WTC11 (cell line): ENCODE results near the gene RPEL1. TPM values are rescaled to one million over a fixed set of nuclear protein-coding genes. Genes with fewer than 3 reads are reported as not detected.
"Not testable (repeated sequence)": the region's sequence is repeated elsewhere in the genome, so short reads cannot be mapped to it uniquely, and the experiment has no call there.

Source experiments
- ATAC-seq: fragments of 200-7000 bp; cut with Tn5 transposase; 2 replicates; pipeline ENCODE4 v1.10.0; 2021; ENCODE audit warnings: mild to moderate bottlenecking, moderate library complexity
- Bru-seq: library from RNA; stranded (reverse); fragments of 400-500 nt; gene quantifications from one replicate; lab custom pipeline; 2021; lab: Mats Ljungman, UMichigan
- CTCF ChIA-PET: fragments of 300-600 bp; sonication (Branson Sonifier 250); formaldehyde crosslinking; loops from one replicate; lab custom pipeline; 2021; ENCODE audit warnings: antibody characterized with exemption; lab: Charles Lee
- POLR2A ChIA-PET: fragments of 350-600 bp; sonication (Branson Sonifier 250); formaldehyde crosslinking; loops from one replicate; lab custom pipeline; 2021; ENCODE audit warnings: antibody characterized with exemption; lab: Charles Lee
- DNase-seq: peaks from one replicate; pipeline ENCODE4 v3.0.0; 2021; ENCODE audit warnings: low spot score
- H3K27ac Mint-ChIP-seq: 2 replicates; pipeline ENCODE4 v1.8.0; 2021; ENCODE audit warnings: mixed read lengths
- H3K27me3 Mint-ChIP-seq: 2 replicates; pipeline ENCODE4 v1.8.0; 2021; ENCODE audit warnings: low read depth, mild to moderate bottlenecking, moderate library complexity, mixed read lengths
- H3K36me3 Mint-ChIP-seq: 2 replicates; pipeline ENCODE4 v1.8.0; 2021; ENCODE audit warnings: mixed read lengths
- H3K4me1 Mint-ChIP-seq: 2 replicates; pipeline ENCODE4 v1.8.0; 2022; ENCODE audit warnings: mixed read lengths
- H3K4me3 Mint-ChIP-seq: 2 replicates; pipeline ENCODE4 v1.8.0; 2021; ENCODE audit warnings: mild to moderate bottlenecking, moderate library complexity, mixed read lengths
- H3K9me3 Mint-ChIP-seq: 2 replicates; pipeline ENCODE4 v1.8.0; 2021; ENCODE audit warnings: mixed read lengths
- AR ChIP-seq: fragments of 250-450 bp; sonication (Bioruptor Pico); IDR thresholded peaks from 2 replicates; pipeline ENCODE4 v1.9.0; 2021; ENCODE audit warnings: mild to moderate bottlenecking
- ATF6 ChIP-seq: sonication (generic); formaldehyde crosslinking; IDR thresholded peaks from 2 replicates; pipeline ENCODE4 v1.8.1; 2023; ENCODE audit warnings: mild to moderate bottlenecking, missing genetic modification reagents
- EMX1 ChIP-seq: fragments of 250-450 bp; sonication (Bioruptor Pico); IDR thresholded peaks from 2 replicates; pipeline ENCODE4 v1.8.0; 2021; ENCODE audit warnings: mild to moderate bottlenecking
- FOXJ3 ChIP-seq: sonication (generic); formaldehyde crosslinking; IDR thresholded peaks from 2 replicates; pipeline ENCODE4 v1.9.0; 2021; ENCODE audit warnings: missing genetic modification reagents, mild to moderate bottlenecking, borderline replicate concordance
- FOXP1 ChIP-seq: sonication (generic); formaldehyde crosslinking; IDR thresholded peaks from 2 replicates; pipeline ENCODE4 v1.8.0; 2022; ENCODE audit warnings: missing genetic modification reagents, mild to moderate bottlenecking, moderate library complexity, borderline replicate concordance
- HMGA2 ChIP-seq: fragments of 250-450 bp; sonication (Bioruptor Pico); IDR thresholded peaks from 2 replicates; pipeline ENCODE4 v1.4.0; 2021; ENCODE audit warnings: mild to moderate bottlenecking, moderate library complexity
- KAT7 ChIP-seq: sonication (generic); formaldehyde crosslinking; IDR thresholded peaks from 2 replicates; pipeline ENCODE4 v1.8.1; 2023; ENCODE audit warnings: missing genetic modification reagents, mild to moderate bottlenecking, borderline replicate concordance
- MLX ChIP-seq: sonication (generic); formaldehyde crosslinking; IDR thresholded peaks from 2 replicates; pipeline ENCODE4 v1.8.1; 2023; ENCODE audit warnings: mild to moderate bottlenecking, missing genetic modification reagents, moderate library complexity
- MXD4 ChIP-seq: fragments of 250-450 bp; sonication (Bioruptor Pico); IDR thresholded peaks from 2 replicates; pipeline ENCODE4 v1.8.0; 2021; ENCODE audit warnings: mild to moderate bottlenecking, moderate library complexity, borderline replicate concordance
- MYBL2 ChIP-seq: sonication (generic); formaldehyde crosslinking; IDR thresholded peaks from 2 replicates; pipeline ENCODE4 v1.8.1; 2023; ENCODE audit warnings: mild to moderate bottlenecking, moderate library complexity, missing genetic modification reagents
- NFYB ChIP-seq: sonication (generic); formaldehyde crosslinking; conservative IDR thresholded peaks from 2 replicates; pipeline ENCODE4 v1.8.0; 2022; ENCODE audit warnings: low read depth, missing genetic modification reagents
- SMAD3 ChIP-seq: sonication (generic); formaldehyde crosslinking; IDR thresholded peaks from 2 replicates; pipeline ENCODE4 v1.8.0; 2022; ENCODE audit warnings: missing genetic modification reagents, mild to moderate bottlenecking, borderline replicate concordance
- SMAD4 ChIP-seq: sonication (generic); formaldehyde crosslinking; IDR thresholded peaks from 2 replicates; pipeline ENCODE4 v1.8.0; 2022; ENCODE audit warnings: mild to moderate bottlenecking, missing genetic modification reagents
- SOX15 ChIP-seq: fragments of 250-450 bp; sonication (Bioruptor Pico); IDR thresholded peaks from 2 replicates; pipeline ENCODE4 v1.9.0; 2021; ENCODE audit warnings: mild to moderate bottlenecking
- STAT6 ChIP-seq: sonication (generic); formaldehyde crosslinking; conservative IDR thresholded peaks from 2 replicates; pipeline ENCODE4 v1.8.1; 2023; ENCODE audit warnings: mild to moderate bottlenecking, low read depth, missing genetic modification reagents, moderate library complexity
- USF1 ChIP-seq: sonication (generic); formaldehyde crosslinking; IDR thresholded peaks from 2 replicates; pipeline ENCODE4 v1.8.0; 2022; ENCODE audit warnings: mild to moderate bottlenecking, missing genetic modification reagents
- ZNF219 ChIP-seq: sonication (generic); formaldehyde crosslinking; IDR thresholded peaks from 2 replicates; pipeline ENCODE4 v1.8.0; 2023; ENCODE audit warnings: missing genetic modification reagents, mild to moderate bottlenecking, borderline replicate concordance
- ZNF423 ChIP-seq: fragments of 250-450 bp; sonication (Bioruptor Pico); IDR thresholded peaks from 2 replicates; pipeline ENCODE4 v2.1.2; 2022; ENCODE audit warnings: mild to moderate bottlenecking, moderate library complexity
- ZNF671 ChIP-seq: fragments of 250-450 bp; sonication (Bioruptor Pico); IDR thresholded peaks from 2 replicates; pipeline ENCODE4 v1.8.0; 2021; ENCODE audit warnings: mild to moderate bottlenecking
- long read RNA-seq, 3 experiments: library from RNA in 1 of 3; library from capped mRNA in 1 of 3; library from polyadenylated mRNA in 1 of 3; unstranded in 2 of 3; stranded (forward) in 1 of 3; transcript quantifications; one replicate each; pipeline ENCODE4 v2.0.0, GENCODE V29; 2021
- total RNA-seq: library from RNA; stranded (reverse); gene quantifications from 3 replicates; pipeline ENCODE4 v1.2.3, GENCODE V29; 2021

The RPEL1 gene
- total RNA-seq (0.09 TPM in 1 of 3 replicates, not detected in the others), Bru-seq, nascent RNA (not detected)
- long read RNA-seq, experiment 1: 0 reads
- long read RNA-seq, experiment 2: 0 reads
- long read RNA-seq, experiment 3: 0 reads

- POLR2A ChIA-PET, H3K4me3 Mint-ChIP-seq, H3K9me3 Mint-ChIP-seq, DNase-seq, H3K27ac Mint-ChIP-seq, H3K27me3 Mint-ChIP-seq, H3K36me3 Mint-ChIP-seq, ATAC-seq: not testable (repeated sequence)
- CTCF ChIA-PET: interaction anchor here (1.1 to 2.2 kb wide), 3 partner anchors 66 to 240 kb away, joined by 3 to 25 read pairs (median 4); no protein-coding TSS in a partner anchor
- H3K4me1 Mint-ChIP-seq: peaks cover 13% of the 10 kb centered on the region
These were observed at the start of gene RPEL1 for GRCh38 chr10:103245587-103245986. RPEL1 (plus strand) TSS chr10:103245887; CDS start chr10:103245997, 110 bp downstream.

- Mint-ChIP-seq H3K4me3 (no peak overlapping the region), H3K36me3 (no peaks in the 10 kb centered on the region), H3K9me3 (peaks cover 4% of the 10 kb centered on the region), H3K27me3 (peaks cover 13% of the 10 kb centered on the region)
- no peak for ATAC-seq
- POLR2A ChIA-PET: no interaction called here
- CTCF ChIA-PET: interaction anchor here (0.6 to 1.6 kb wide), 3 partner anchors 45 to 120 kb away, joined by 4 to 8 read pairs (median 6); no protein-coding TSS in a partner anchor
- TF ChIP-seq MLX (CRISPR knock-in tag): no peak
- no peak for TF ChIP-seq HMGA2 (CRISPR knock-in tag)
- TF ChIP-seq AR (CRISPR knock-in tag): no peak
- TF ChIP-seq FOXJ3 (CRISPR knock-in tag): no peak
- no peak for TF ChIP-seq NFYB (CRISPR knock-in tag)
- TF ChIP-seq, all 79 proteins: peak for 0
- peaks cover 41% of the 10 kb centered on the region for H3K4me1 Mint-ChIP-seq
- H3K27ac Mint-ChIP-seq: no peak overlapping the region
- DNase-seq: no peak
These were observed 49.2 kb upstream of the RPEL1 start for GRCh38 chr10:103196516-103196915.

- H3K9me3 Mint-ChIP-seq: peaks cover 4% of the 10 kb centered on the region
- TF ChIP-seq SMAD3 (CRISPR knock-in tag) (no peak), ZNF671 (CRISPR knock-in tag) (no peak), ZNF423 (CRISPR knock-in tag) (no peak), MYBL2 (CRISPR knock-in tag) (no peak), HMGA2 (CRISPR knock-in tag) (no peak), ATF6 (CRISPR knock-in tag) (no peak), FOXP1 (CRISPR knock-in tag) (no peak), MXD4 (CRISPR knock-in tag) (no peak), STAT6 (CRISPR knock-in tag) (no peak), ZNF219 (CRISPR knock-in tag) (no peak), SOX15 (CRISPR knock-in tag) (no peak), EMX1 (CRISPR knock-in tag) (no peak), USF1 (CRISPR knock-in tag) (no peak), SMAD4 (CRISPR knock-in tag) (no peak), KAT7 (CRISPR knock-in tag) (no peak)
- H3K27ac Mint-ChIP-seq: no peak overlapping the region
- POLR2A ChIA-PET: no interaction called here
- CTCF ChIA-PET: interaction anchor here (1.2 to 1.6 kb wide), 4 partner anchors 19 to 47 kb away, joined by 4 to 8 read pairs (median 6); no protein-coding TSS in a partner anchor
- peaks cover 40% of the 10 kb centered on the region for H3K4me1 Mint-ChIP-seq
- H3K27me3 Mint-ChIP-seq: peaks cover 13% of the 10 kb centered on the region
- DNase-seq (no peak), ATAC-seq (no peak; the same call in 1 of the 2 replicates)
- H3K4me3 Mint-ChIP-seq: no peak overlapping the region
- H3K36me3 Mint-ChIP-seq: no peaks in the 10 kb centered on the region
These were observed 48.5 kb upstream of the RPEL1 start for GRCh38 chr10:103197174-103197573.
